DMS79 (cell line): ENCODE data around the gene PHKA1.
A peak's percentile ranks its signal among the peaks of the same experiment; 100 is the strongest.
"Not testable (repeated sequence)": the region's sequence is repeated elsewhere in the genome, so short reads cannot be mapped to it uniquely, and the experiment has no call there.

Experiments used
- DNase-seq: peaks from one replicate; lab custom pipeline; 2025; lab: John Stamatoyannopoulos, UW

Gene PHKA1

DNA sequence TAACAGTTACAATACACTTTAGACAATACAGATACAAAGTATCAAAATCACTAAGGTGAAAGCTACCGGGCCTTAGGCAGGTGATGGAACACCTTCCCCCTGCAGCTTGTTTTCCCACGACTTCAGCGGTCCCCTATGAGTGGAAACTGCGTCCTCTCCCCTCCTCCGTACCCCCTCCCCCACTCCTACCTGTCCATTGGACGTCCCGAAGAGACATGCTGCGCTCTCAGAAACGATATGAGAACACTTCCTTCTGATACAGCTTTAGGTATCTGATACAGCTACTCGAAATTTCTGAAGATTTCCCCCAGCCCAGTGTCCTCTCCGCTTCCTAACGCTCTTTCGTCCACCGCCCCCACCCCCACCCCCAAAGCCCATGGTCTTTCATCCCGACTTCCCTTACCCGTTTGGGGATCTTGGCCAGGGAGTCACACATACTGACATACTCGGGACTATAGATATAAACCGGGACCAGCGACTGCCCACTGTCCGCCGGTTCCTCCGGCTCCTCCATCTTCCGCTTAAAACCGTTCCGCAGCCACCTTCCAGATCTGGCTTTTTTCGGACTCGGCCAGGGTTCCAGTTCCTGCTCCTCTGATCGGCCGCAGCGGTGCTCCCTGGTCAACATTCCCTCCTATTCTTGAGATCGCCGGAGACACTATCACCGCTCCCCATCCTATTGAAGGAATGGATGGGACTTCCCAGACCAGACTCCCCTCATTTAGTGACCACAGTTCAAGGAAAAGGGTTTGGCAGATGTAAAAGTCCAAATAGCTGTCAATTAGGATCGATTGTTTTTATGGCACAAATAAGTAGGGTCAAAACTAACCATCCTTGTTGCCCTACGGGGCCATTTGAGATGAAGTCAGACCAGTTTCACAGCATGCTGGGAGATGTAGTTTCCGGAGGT lies 141.6 kb downstream of the PHKA1 start, which contains the start of gene HDAC8:
TSS of gene HDAC8 (minus strand) at position 596 of the 910 bp plus-strand sequence. CDS start at position 514, 82 bp downstream.
- DNase-seq: peak; percentile 64

DNA sequence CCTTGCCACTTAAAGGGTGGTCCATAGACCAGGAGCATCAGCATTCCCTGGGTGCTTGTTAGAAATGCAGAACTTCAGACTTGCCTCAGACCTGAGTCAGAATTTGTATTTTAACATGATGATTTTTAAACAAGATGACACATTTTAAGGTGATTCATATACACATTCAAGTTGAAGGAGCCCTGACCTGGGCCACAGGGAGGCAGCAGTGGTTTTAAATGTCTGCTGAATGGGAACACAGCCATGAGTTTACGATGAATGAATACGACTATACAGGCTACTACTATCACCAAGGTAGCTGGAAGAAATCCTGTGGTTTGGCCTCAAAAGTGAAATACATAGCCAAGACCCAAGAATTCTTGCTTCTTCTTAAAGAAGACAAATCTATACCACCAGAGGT lies 144.3 kb downstream of the PHKA1 start:
- DNase-seq: no peak

DNA sequence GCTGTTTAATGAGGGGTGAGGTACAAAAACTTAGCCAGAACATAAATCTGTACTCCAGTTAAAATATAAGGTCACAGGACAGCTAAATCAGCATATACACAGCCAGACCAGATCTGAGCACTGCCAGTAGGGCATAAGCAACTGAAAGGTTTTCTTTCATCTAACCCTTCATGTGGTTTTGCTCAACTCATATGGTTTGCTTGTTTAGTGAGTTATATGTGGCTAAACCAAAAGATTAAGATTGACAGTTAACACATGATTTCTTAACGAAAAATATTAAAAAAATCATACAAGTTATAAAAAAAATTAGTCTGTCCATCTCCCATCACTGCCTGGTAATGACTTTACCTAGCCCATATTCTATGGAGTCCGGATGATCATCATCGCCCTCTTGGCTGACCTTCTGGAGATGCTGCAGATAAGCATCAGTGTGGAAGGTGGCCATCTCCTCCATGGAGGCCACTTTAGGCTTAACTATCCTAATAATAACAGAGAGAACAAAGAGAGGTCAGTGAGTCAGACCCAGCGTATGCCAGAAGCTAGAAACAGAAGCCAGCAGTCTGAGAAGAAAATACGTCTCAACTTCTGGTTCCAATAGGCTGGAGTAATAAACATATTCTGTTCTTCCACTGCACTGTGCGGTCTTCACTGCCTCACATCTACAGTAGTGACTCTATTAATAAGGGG lies 145.6 kb downstream of the PHKA1 start:
- DNase-seq: no peak

DNA sequence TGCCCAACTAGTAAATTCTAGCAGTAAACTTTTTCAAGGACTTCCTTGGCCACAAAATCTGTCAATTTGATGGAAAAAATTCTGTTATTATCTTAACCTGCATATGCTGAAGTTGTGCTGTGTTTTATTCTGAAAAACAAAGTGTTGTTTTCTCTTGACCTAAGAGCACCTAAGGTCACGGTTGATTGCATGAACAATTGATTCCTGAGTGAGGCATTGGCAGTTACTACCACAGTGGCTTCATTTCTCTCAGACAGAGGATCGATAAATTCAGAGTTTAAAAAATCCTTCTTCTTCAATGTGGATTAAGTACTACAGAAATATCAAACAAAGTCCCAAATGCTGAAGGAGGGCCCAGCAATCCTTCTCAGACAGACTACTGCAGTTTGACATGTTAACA lies 147.7 kb downstream of the PHKA1 start:
- no peak for DNase-seq

DNA sequence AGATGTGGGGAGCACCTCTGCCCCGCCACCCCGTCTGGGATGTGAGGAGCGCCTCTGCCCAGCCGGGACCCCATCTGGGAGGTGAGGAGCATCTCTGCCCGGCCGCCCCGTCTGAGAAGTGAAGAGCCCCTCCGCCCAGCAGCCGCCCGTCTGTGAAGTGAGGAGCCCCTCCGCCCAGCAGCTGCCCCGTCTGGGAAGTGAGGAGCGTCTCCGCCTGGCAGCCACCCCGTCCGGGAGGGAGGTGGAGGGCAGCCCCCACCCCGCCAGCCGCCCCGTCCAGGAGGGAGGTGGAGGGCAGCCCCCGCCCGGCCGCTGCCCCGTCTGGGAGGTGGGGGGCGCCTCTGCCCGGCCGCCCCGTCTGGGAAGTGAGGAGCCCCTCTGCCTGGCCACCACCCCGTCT lies 154.5 kb downstream of the PHKA1 start:
- DNase-seq: not testable (repeated sequence)

DNA sequence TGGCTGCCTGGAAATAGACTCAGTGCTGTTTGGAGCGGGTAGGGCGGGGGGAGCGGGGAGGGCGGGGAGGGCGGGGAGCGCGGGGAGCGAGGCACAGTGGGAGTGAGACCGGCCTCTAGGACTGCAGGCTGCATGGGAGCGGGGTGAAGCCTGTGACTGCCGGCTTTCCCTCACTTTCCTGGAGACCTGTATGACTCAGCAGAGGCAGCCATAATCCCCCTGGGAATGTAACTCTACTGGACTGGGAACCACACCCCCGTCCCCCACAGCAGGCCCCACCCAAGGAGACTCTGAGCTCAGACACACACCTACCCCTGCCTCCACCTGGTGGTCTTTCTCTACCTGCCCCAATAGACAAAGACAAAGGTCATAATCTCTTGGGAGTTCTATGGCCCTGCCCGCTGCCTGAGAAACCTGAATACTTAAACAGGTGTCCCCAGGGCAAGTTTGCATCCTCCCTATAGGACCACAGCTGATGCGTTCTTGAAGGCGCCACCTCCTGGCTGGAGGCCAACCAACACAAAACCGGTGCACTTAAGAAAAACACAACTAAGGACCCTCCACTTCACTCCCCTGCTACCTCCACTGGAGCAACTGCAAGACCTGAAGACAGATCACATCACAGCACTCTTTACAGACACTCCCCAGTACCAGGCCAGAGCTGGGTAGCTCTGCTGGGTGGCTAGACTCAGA lies 159.5 kb downstream of the PHKA1 start:
- peak; percentile 22 for DNase-seq

DNA sequence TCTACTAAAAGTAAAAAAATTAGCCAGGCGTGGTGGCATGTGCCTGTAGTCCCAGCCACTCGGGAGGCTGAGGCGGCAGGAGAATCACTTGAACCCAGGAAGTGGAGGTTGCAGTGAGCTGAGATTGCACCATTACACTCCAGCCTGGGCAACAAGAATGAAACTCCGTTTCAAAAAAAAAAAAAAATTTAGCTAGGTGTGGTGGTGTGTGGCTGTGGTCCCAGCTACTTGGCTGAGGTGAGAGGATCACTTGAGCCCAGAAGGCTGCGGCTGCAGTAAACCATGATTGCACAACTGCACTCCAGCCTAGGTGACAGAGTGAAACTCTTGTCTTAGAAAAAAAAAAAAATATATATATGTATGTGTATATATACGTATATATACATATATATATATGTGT lies 161.7 kb downstream of the PHKA1 start:
- DNase-seq: peak; percentile 4

DNA sequence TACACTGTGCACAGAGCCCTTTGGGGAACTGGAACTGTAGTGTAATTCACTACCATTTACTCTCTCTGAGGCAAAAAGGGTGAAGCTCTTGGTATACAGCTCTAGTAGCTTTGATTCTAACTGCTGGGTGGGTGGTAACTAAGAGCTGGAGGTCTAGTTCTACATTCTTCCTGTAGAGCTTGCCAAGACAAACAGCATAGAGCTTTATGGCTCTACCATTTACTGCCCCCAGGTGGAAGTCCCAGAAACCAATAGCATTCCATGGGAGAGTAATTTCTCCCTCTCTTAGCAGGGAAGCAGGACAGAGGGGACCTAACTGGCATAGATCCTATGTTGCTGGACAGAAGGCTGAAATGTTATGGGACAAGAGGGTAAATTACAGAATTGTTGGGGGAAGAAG lies 168.1 kb downstream of the PHKA1 start:
- DNase-seq: no peak

DNA sequence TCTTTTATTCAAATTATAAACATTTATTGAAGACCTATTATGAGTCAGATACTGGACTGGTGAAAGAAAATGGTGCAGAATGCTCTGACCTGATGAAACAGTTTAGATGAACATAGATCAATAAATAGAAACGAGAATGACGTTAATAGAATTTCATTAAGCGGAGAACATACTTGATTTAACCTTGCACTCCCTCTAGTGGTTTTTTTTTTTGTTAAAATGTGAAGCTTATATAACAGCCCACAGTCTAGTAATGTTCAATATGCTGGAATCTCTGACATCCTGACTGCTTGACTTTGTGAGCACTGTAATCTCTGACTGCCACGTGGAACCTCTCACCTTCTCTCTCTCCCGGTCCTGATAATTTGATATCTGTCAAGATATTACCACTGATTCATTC lies 173.8 kb downstream of the PHKA1 start:
- no peak for DNase-seq

DNA sequence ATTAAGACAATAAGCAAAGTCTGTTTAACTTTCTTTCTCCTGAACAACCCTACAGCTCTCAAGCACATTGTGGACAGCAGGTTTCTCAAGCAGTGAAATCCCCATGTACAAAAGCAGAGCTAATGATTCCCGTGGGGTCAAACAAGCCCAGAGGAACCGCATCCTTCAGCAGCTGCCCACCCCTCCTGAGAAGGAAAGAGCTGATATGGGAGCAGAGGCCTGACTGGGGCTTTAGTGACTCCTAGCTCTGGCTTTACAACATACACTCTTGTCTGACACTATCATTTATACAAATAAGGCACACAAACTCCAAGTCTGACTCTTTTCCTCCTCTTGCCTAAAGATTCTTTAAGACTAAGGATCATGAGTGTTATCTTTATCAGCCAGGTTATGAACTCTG lies 174.3 kb downstream of the PHKA1 start:
- DNase-seq: no peak

DNA sequence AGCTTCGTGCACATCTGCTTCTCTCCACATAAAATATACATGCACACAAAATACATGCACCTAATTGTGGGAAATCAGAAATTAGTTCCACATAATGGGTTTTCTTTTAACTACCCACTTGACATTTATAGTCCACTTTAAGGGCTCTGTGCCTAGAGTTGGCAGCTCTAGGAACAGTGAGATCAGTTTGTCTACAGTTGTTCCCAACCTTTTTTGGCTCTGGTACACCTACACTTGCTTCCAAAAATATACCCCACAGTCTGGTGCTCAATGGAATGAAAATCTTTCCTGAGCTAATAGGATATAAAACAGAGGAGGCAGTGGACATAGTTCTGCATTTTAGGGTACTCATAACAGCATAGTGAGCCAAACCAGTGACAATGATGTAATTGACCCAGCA lies 177.6 kb downstream of the PHKA1 start:
- DNase-seq: peak; percentile 25

DNA sequence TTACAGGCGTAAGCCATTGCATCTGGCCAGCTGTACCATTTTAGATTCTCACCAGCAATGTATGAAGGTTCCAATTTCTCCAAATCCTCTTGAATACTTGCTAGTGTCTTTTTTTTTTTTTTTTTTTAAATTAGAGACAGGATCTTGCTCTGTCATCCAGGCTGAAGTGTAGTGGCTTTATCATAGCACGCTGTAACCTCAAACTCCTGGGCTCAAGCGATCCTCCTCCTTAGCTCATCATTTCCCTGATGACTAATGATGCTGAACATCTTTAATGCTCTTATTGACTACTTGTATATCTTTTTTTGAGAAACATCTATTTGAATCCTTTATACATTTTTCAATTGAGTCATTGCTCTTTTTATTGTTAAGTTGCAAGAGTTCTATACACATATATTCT lies 181.7 kb downstream of the PHKA1 start:
- DNase-seq: no peak
